ENCODE results near the gene CYP46A1.
"Not testable (repeated sequence)": the region's sequence is repeated elsewhere in the genome, so short reads cannot be mapped to it uniquely, and the experiment has no call there.

Gene CYP46A1

GRCh38 chr14:99657645-99658155, 26.4 kb upstream of the CYP46A1 start:
- in situ Hi-C loops (cut with MboI; ENCODE audit: low pct_unique_long_range_greater_than_20kb, low sequenced_read_pairs, unreplicated experiment): no loop called here
- no peak for DNase-seq (ENCODE audit: low spot score)

GRCh38 chr14:99658218-99658845, 25.8 kb upstream of the CYP46A1 start:
- no peak for TF ChIP-seq CTCF (IDR thresholded peaks at IDR 0.05; ENCODE audit: extremely low read depth, insufficient read depth, missing control alignments)
- in situ Hi-C loops (cut with MboI; ENCODE audit: low pct_unique_long_range_greater_than_20kb, low sequenced_read_pairs, unreplicated experiment): no loop called here
- DNase-seq (ENCODE audit: low spot score): no peak

More at GRCh38 chr14:99657645-99658155, 26.4 kb upstream of the CYP46A1 start:
- TF ChIP-seq CTCF (IDR thresholded peaks at IDR 0.05; ENCODE audit: extremely low read depth, insufficient read depth, missing control alignments): no peak

- DNase-seq (ENCODE audit: low spot score): no peak
- no peak for TF ChIP-seq CTCF (IDR thresholded peaks at IDR 0.05; ENCODE audit: extremely low read depth, insufficient read depth, missing control alignments)
- in situ Hi-C loops (cut with MboI; ENCODE audit: low pct_unique_long_range_greater_than_20kb, low sequenced_read_pairs, unreplicated experiment): no loop called here
Measured at GRCh38 chr14:99659333-99659741, 24.8 kb upstream of the CYP46A1 start.

- no peak for DNase-seq (ENCODE audit: low spot score)
- in situ Hi-C loops (cut with MboI; ENCODE audit: low pct_unique_long_range_greater_than_20kb, low sequenced_read_pairs, unreplicated experiment): no loop called here
- TF ChIP-seq CTCF (IDR thresholded peaks at IDR 0.05; ENCODE audit: extremely low read depth, insufficient read depth, missing control alignments): no peak
Measured at GRCh38 chr14:99660006-99660566, 24.0 kb upstream of the CYP46A1 start.

GRCh38 chr14:99660794-99661193, 23.3 kb upstream of the CYP46A1 start:
- in situ Hi-C loops (cut with MboI; ENCODE audit: low pct_unique_long_range_greater_than_20kb, low sequenced_read_pairs, unreplicated experiment): no loop called here
- DNase-seq (ENCODE audit: low spot score): no peak
- TF ChIP-seq CTCF (IDR thresholded peaks at IDR 0.05; ENCODE audit: extremely low read depth, insufficient read depth, missing control alignments): no peak

GRCh38 chr14:99661206-99661605, 22.9 kb upstream of the CYP46A1 start:
- in situ Hi-C loops (cut with MboI; ENCODE audit: low pct_unique_long_range_greater_than_20kb, low sequenced_read_pairs, unreplicated experiment); DNase-seq (ENCODE audit: low spot score): not testable (repeated sequence)

- TF ChIP-seq CTCF (IDR thresholded peaks at IDR 0.05; ENCODE audit: extremely low read depth, insufficient read depth, missing control alignments): no peak
- no peak for DNase-seq (ENCODE audit: low spot score)
- in situ Hi-C loops (cut with MboI; ENCODE audit: low pct_unique_long_range_greater_than_20kb, low sequenced_read_pairs, unreplicated experiment): no loop called here
Measured at GRCh38 chr14:99662846-99663245, 21.3 kb upstream of the CYP46A1 start.

Data from GM13977 (cell line).